ENCODE measurements around the gene LRIT1. TPM values are rescaled to one million over a fixed set of nuclear protein-coding genes. Genes with fewer than 3 reads are reported as not detected.

LRIT1 gene
- total and polyA plus RNA-seq, 2 of the 8 experiments (the other 6 are each of a cell fraction or from before 2014, with no cell fraction given): 0.03 TPM; not detected in 1

- no peak overlapping the region for H3K56ac ChIP-seq (replicated peaks; ENCODE audit: insufficient read length, low read depth, low read length)
- H3K4ac ChIP-seq (replicated peaks; ENCODE audit: insufficient read length, low read depth, low read length): no peak overlapping the region
- H3K4me3 ChIP-seq (ENCODE audit: extremely low read depth in 1 of 4, insufficient read depth in 2 of 4, low read depth in 3 of 4, low read length in 4 of 4): no peak overlapping the region
- no peak overlapping the region for H4K8ac ChIP-seq (ENCODE audit: extremely low read depth, insufficient read depth, low read length)
- WGBS, 2 experiments (ENCODE audit: extremely low coverage in 1 of 2, insufficient coverage in 1 of 2, insufficient read length in 1 of 2, insufficient replicate concordance in 2 of 2, low coverage in 1 of 2, low lambda C conversion rate in 2 of 2, missing lambda C conversion rate in 1 of 2): 58% methylated on average over 35 of the region's 35 CpGs; no CpG with 5 or more reads in 1 of the 2 experiments
- H2BK5ac ChIP-seq (ENCODE audit: low read depth, low read length): no peak overlapping the region
- no peak overlapping the region for H3K27ac ChIP-seq (ENCODE audit: low read depth, low read length)
- FAIRE-seq (no peak), DNase-seq (ENCODE audit: low read depth in 1 of 2, low spot score in 2 of 2) (peak; percentile 49 to 91)
- H2AFZ ChIP-seq (ENCODE audit: low read length): no peak overlapping the region
- CTCF ChIA-PET (ENCODE audit: partially characterized antibody): interaction anchor here (0.5 to 15.5 kb wide), 47 partner anchors 10 to 800 kb away, joined by 3 to 558 read pairs (median 3); partner anchors contain the start of genes LRIT1, LRIT2 and RGR
- H3K14ac ChIP-seq (ENCODE audit: insufficient read length): no peak overlapping the region
- H3K4me2 ChIP-seq (ENCODE audit: insufficient read depth in 1 of 2, low read depth in 2 of 2, low read length in 2 of 2): no peak overlapping the region
- no peak overlapping the region for H2AK5ac ChIP-seq (ENCODE audit: low read depth, low read length)
- H2BK15ac ChIP-seq (ENCODE audit: low read length): no peak overlapping the region
- H2BK20ac ChIP-seq (ENCODE audit: low read length): no peak overlapping the region
- no peak overlapping the region for H2BK12ac ChIP-seq (ENCODE audit: low read depth, low read length)
- no peak overlapping the region for H3K23ac ChIP-seq (ENCODE audit: insufficient read length)
- H2BK120ac ChIP-seq (replicated peaks; ENCODE audit: low read depth, low read length): no peak overlapping the region
- H3K4me1 ChIP-seq (replicated peaks in 1 of 4; ENCODE audit: control insufficient read depth in 3 of 4, insufficient read depth in 4 of 4, low read length in 3 of 4): no peaks in the 10 kb centered on the region
- POLR2A ChIA-PET (ENCODE audit: partially characterized antibody): interaction anchor here (1.0 to 1.2 kb wide), 2 partner anchors 9 to 117 kb away, joined by 3 read pairs; partner anchors contain the start of gene GHITM
- no peak overlapping the region for H4K5ac ChIP-seq (ENCODE audit: insufficient read length, low read depth, low read length)
- H3K79me2 ChIP-seq (ENCODE audit: control insufficient read depth in 1 of 2, insufficient read depth in 2 of 2, low read length in 2 of 2): no peaks in the 10 kb centered on the region
- peaks cover 0 to 4% of the 10 kb centered on the region in 2 experiments; a peak in 1 of 4 replicates for H3K9me3 ChIP-seq (ENCODE audit: insufficient read depth in 2 of 2, low read depth in 1 of 2, low read length in 1 of 2)
- no peak overlapping the region for H4K91ac ChIP-seq (replicated peaks; ENCODE audit: insufficient read length, low read length)
- no peaks in the 10 kb centered on the region for H3K79me1 ChIP-seq (ENCODE audit: low read depth, low read length)
- H3K18ac ChIP-seq (ENCODE audit: extremely low read depth, low read length): no peak overlapping the region
- H4K20me1 ChIP-seq (replicated peaks in 1 of 2; ENCODE audit: control insufficient read depth in 1 of 2, insufficient read depth in 2 of 2, low read length in 2 of 2): no peaks in the 10 kb centered on the region
- no peak overlapping the region for H3K9ac ChIP-seq (replicated peaks in 1 of 4; ENCODE audit: extremely low read depth in 1 of 4, low read depth in 3 of 4, low read length in 3 of 4)
- H3K36me3 ChIP-seq (ENCODE audit: control insufficient read depth in 2 of 4, insufficient read depth in 4 of 4, low read length in 3 of 4): no peaks in the 10 kb centered on the region
- no peaks in the 10 kb centered on the region for H3K23me2 ChIP-seq (ENCODE audit: low read depth, low read length)
- H3K27me3 ChIP-seq (replicated peaks in 1 of 4; ENCODE audit: control insufficient read depth in 3 of 4, extremely low read depth in 1 of 4, insufficient read depth in 3 of 4, low read length in 3 of 4): peaks cover 0 to 8% (median 8%) of the 10 kb centered on the region in 4 experiments; a peak in 6 of 7 replicates
- TF ChIP-seq HDAC6 (IDR thresholded peaks at IDR 0.05; ENCODE audit: low read depth, low read length): no peak
- no peak for TF ChIP-seq KDM1A (IDR thresholded peaks at IDR 0.05; ENCODE audit: borderline replicate concordance, low read length)
- TF ChIP-seq FOSL1 (IDR thresholded peaks at IDR 0.05; ENCODE audit: insufficient read depth, low read depth, low read length): no peak
- no peak for TF ChIP-seq GABPA (IDR thresholded peaks at IDR 0.05; ENCODE audit: borderline replicate concordance, insufficient read depth, low read length)
- TF ChIP-seq ATF3 (IDR thresholded peaks at IDR 0.05; ENCODE audit: insufficient read depth, low read depth, low read length): no peak
- TF ChIP-seq CHD2 (IDR thresholded peaks at IDR 0.05; ENCODE audit: low read length): 0 out of 2 replicates have a peak, but pooled peaks have one; percentile 11
- TF ChIP-seq RAD21 (IDR thresholded peaks at IDR 0.05 in 1 of 2, conservative IDR thresholded peaks at IDR 0.05 in 1 of 2; ENCODE audit: low read depth in 2 of 2, low read length in 2 of 2): peak; percentile 55 to 66
- no peak for TF ChIP-seq ASH2L (IDR thresholded peaks at IDR 0.05; ENCODE audit: low read length)
- TF ChIP-seq TAF7 (optimal IDR thresholded peaks at IDR 0.05; ENCODE audit: borderline replicate concordance, low read depth, low read length): no peak
- 0 out of 4 replicates have a peak, but pooled peaks of 1 of the 2 experiments have one; percentile 32 for TF ChIP-seq HDAC2 (IDR thresholded peaks at IDR 0.05; ENCODE audit: borderline replicate concordance in 1 of 2, low read depth in 2 of 2, low read length in 2 of 2)
Observed at GRCh38 chr10:84256510-84257342, 15.4 kb upstream of the LRIT1 start.
